Heart left ventricle (tissue), 13 donors: ENCODE results near the gene TCEANC.

Experiments
- POLR2A ChIP-seq, 2 donors: fragments of 450-650 bp; IDR thresholded peaks; one replicate each; pipeline ENCODE4 v1.6.1; 2017; ENCODE audit warnings: antibody characterized with exemption in 2 of 2, mild to moderate bottlenecking in 2 of 2, moderate library complexity in 2 of 2
- TF ChIP-seq, protein P1 (sequence below), 12 donors: fragments of 200-600 bp; sonication (generic) in 4 of 12; IDR thresholded peaks; one replicate each; pipeline versions ENCODE4 v1.5.0 to v1.8.0; 2018 to 2022; ENCODE audit warnings: antibody characterized with exemption in 12 of 12, mild to moderate bottlenecking in 5 of 12
- donor health status: ischemic (EF 13 %, LVEDD 7.1; RV severe dilation, severe dysfunction).
- donor health status: DM: no; HTN: yes; CAD: no.
- donor health status: DM: no; HTN: no; CAD: no.
- donor health status: ischemic (EF 25% LVEDD 6.9; RV normal size, moderate dysfunction).
- donor health status: ischemic (EF 25% LVEDD 5.7; RV mildly dilated, moderate dysfunction).
- donor health status: ischemic (EF 35%, LVEDD 5.7; RV mildly dilated, moderate dysfunction).
- donor health status: nonischemic (EF 11% LVEDD 7.7; RV severe dilation, severe dysfunction).
- donor health status: DM: yes; HTN: yes; CAD: no.
- donor health status: PGD.
- donor health status: ischemic (EF 29% LVEDD 5.4; RV normal size, mild dysfunction).
- donor health status: nonischemic (EF 23%, LVEDD 6.1; RV moderate dilation, normal function).

GRCh38 chrX:13691841-13692371, 39.0 kb downstream of the TCEANC start:
- no peak for TF ChIP-seq POLR2A (IDR thresholded peaks at IDR 0.05)
- TF ChIP-seq, protein P1, sequence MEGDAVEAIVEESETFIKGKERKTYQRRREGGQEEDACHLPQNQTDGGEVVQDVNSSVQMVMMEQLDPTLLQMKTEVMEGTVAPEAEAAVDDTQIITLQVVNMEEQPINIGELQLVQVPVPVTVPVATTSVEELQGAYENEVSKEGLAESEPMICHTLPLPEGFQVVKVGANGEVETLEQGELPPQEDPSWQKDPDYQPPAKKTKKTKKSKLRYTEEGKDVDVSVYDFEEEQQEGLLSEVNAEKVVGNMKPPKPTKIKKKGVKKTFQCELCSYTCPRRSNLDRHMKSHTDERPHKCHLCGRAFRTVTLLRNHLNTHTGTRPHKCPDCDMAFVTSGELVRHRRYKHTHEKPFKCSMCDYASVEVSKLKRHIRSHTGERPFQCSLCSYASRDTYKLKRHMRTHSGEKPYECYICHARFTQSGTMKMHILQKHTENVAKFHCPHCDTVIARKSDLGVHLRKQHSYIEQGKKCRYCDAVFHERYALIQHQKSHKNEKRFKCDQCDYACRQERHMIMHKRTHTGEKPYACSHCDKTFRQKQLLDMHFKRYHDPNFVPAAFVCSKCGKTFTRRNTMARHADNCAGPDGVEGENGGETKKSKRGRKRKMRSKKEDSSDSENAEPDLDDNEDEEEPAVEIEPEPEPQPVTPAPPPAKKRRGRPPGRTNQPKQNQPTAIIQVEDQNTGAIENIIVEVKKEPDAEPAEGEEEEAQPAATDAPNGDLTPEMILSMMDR (IDR thresholded peaks at IDR 0.05), result no peak
